HepG2 (cell line): ENCODE results near the gene TPRN. TPM values are rescaled to one million over a fixed set of nuclear protein-coding genes. Genes with fewer than 3 reads are reported as not detected.

Experiments used
- BCLAF1 ChIP-seq: fragments of 450-650 bp; IDR thresholded peaks from 2 replicates; pipeline ENCODE4 v1.6.1; 2017; ENCODE audit warnings: mild to moderate bottlenecking
- FOXC1 ChIP-seq: sonication (generic); formaldehyde crosslinking; IDR thresholded peaks from 2 replicates; pipeline ENCODE4 v1.8.0; 2022; ENCODE audit warnings: mild to moderate bottlenecking, missing genetic modification reagents, borderline replicate concordance
- HOXD1 ChIP-seq: sonication (generic); formaldehyde crosslinking; IDR thresholded peaks from 2 replicates; pipeline ENCODE4 v1.5.0; 2020; ENCODE audit warnings: missing genetic modification reagents
- KDM6A ChIP-seq: IDR thresholded peaks from 2 replicates; pipeline ENCODE4 v1.6.1; 2016; ENCODE audit warnings: low read depth
- MATR3 ChIP-seq: sonication (generic); formaldehyde crosslinking; IDR thresholded peaks from 2 replicates; pipeline ENCODE4 v1.4.0; 2020; ENCODE audit warnings: missing genetic modification reagents
- NCOA2 ChIP-seq: sonication (generic); formaldehyde crosslinking; IDR thresholded peaks from 2 replicates; pipeline ENCODE4 v1.8.0; 2022; ENCODE audit warnings: inconsistent platforms
- PBX2 ChIP-seq: IDR thresholded peaks from 2 replicates; pipeline ENCODE4 v1.6.1; 2016; ENCODE audit warnings: control low read depth
- RARG ChIP-seq: sonication (generic); formaldehyde crosslinking; IDR thresholded peaks from 2 replicates; pipeline ENCODE4 v1.4.0; 2020; ENCODE audit warnings: low read depth, mild to moderate bottlenecking, missing genetic modification reagents
- RBM39 ChIP-seq: fragments of 200-400 bp; formaldehyde crosslinking; IDR thresholded peaks from one replicate; pipeline ENCODE4 v1.6.1; 2018; ENCODE audit warnings: antibody characterized with exemption, mild to moderate bottlenecking, low read depth, low read length; ENCODE audit not compliant: poor library complexity, severe bottlenecking
- SAP130 ChIP-seq: IDR thresholded peaks from 2 replicates; pipeline ENCODE4 v1.6.1; 2016; ENCODE audit warnings: low read depth
- SRY ChIP-seq: sonication (generic); formaldehyde crosslinking; IDR thresholded peaks from 2 replicates; pipeline ENCODE4 v1.8.0; 2022; ENCODE audit warnings: mild to moderate bottlenecking, missing genetic modification reagents
- SSRP1 ChIP-seq: IDR thresholded peaks from 2 replicates; pipeline ENCODE4 v1.6.1; 2016; ENCODE audit warnings: control low read depth
- TFDP1 ChIP-seq: IDR thresholded peaks from 2 replicates; pipeline ENCODE4 v1.6.1; 2016; ENCODE audit warnings: missing compliant biosample characterization, missing genetic modification reagents, borderline replicate concordance
- ZBTB39 ChIP-seq: sonication (generic); formaldehyde crosslinking; IDR thresholded peaks from 2 replicates; pipeline ENCODE4 v1.5.0; 2020; ENCODE audit warnings: missing genetic modification reagents
- ZBTB42 ChIP-seq: sonication (generic); formaldehyde crosslinking; IDR thresholded peaks from 2 replicates; pipeline ENCODE4 v1.5.0; 2020; ENCODE audit warnings: mild to moderate bottlenecking, missing genetic modification reagents
- ZFP37 ChIP-seq: sonication (generic); formaldehyde crosslinking; IDR thresholded peaks from 2 replicates; pipeline ENCODE4 v1.4.0; 2020; ENCODE audit warnings: missing genetic modification reagents, borderline replicate concordance
- ZNF256 ChIP-seq: sonication (generic); formaldehyde crosslinking; conservative IDR thresholded peaks from 2 replicates; pipeline ENCODE4 v1.4.0; 2020; ENCODE audit warnings: missing genetic modification reagents
- ZNF30 ChIP-seq: sonication (generic); formaldehyde crosslinking; IDR thresholded peaks from 2 replicates; pipeline ENCODE4 v1.5.0; 2020; ENCODE audit warnings: mild to moderate bottlenecking, missing genetic modification reagents
- ZNF512 ChIP-seq: sonication (generic); formaldehyde crosslinking; IDR thresholded peaks from 2 replicates; pipeline ENCODE4 v1.4.0; 2020; ENCODE audit warnings: mild to moderate bottlenecking, missing genetic modification reagents
- ZNF75D ChIP-seq: sonication (generic); formaldehyde crosslinking; IDR thresholded peaks from 2 replicates; pipeline ENCODE4 v1.8.1; 2023; ENCODE audit warnings: missing genetic modification reagents, mild to moderate bottlenecking, borderline replicate concordance
- polyA plus RNA-seq, 8 experiments: library from polyadenylated mRNA; depleted of rRNA in 3 of 8; stranded (reverse) in 7 of 8; unstranded in 1 of 8; fragments of >200 nt; fragmentation: Illumina TruSeq in 4 of 8; extraction: Trizol in 4 of 8; gene quantifications; 2 replicates each; pipeline versions ENCODE4 v1.2.1 to v1.2.3, GENCODE V29; 2011 to 2016; ENCODE audit warnings: low read depth in 4 of 8, missing spikeins in 1 of 8, mixed read lengths in 1 of 8; ENCODE audit not compliant: insufficient read depth in 1 of 8
- total RNA-seq, 5 experiments: library from RNA; depleted of rRNA; stranded (reverse); fragments of >200 nt; fragmentation: Illumina TruSeq; extraction: Trizol; gene quantifications; 2 replicates each; pipeline ENCODE4 v1.2.3, GENCODE V29; 2016; ENCODE audit warnings: low read depth in 1 of 5

Gene TPRN
- total and polyA plus RNA-seq, 2 of the 13 experiments (the other 11 are each of a cell fraction or from before 2014, with no cell fraction given): 10.1 to 19.2 TPM

- no peak for TF ChIP-seq ZBTB39
- TF ChIP-seq FOXC1: no peak
- TF ChIP-seq HOXD1 (CRISPR knock-in tag): no peak
- no peak for TF ChIP-seq SRY (CRISPR knock-in tag)
- TF ChIP-seq NCOA2 (CRISPR knock-in tag): no peak
- no peak for TF ChIP-seq KDM6A (CRISPR knock-in tag)
- TF ChIP-seq ZNF30 (CRISPR knock-in tag): no peak
- peak; percentile 71; the same call in 1 of the 2 replicates for TF ChIP-seq TFDP1 (CRISPR knock-in tag)
- TF ChIP-seq BCLAF1: no peak
- TF ChIP-seq RBM39: no peak
- no peak for TF ChIP-seq ZNF75D (CRISPR knock-in tag)
- no peak for TF ChIP-seq ZFP37
- no peak for TF ChIP-seq RARG (CRISPR knock-in tag)
- no peak for TF ChIP-seq SSRP1 (CRISPR knock-in tag)
- no peak for TF ChIP-seq ZNF512
- no peak for TF ChIP-seq PBX2 (CRISPR knock-in tag)
- no peak for TF ChIP-seq ZNF256
- TF ChIP-seq MATR3 (CRISPR knock-in tag): no peak
- TF ChIP-seq ZBTB42 (CRISPR knock-in tag): no peak
- peak; percentile 23; the same call in 1 of the 2 replicates for TF ChIP-seq SAP130
Observed at GRCh38 chr9:137168904-137169856, 31.4 kb downstream of the TPRN start (continued).
